Muscle of leg (tissue), 11 donors: ENCODE data around the gene UQCC2. TPM values are rescaled to one million over a fixed set of nuclear protein-coding genes. Genes with fewer than 3 reads are reported as not detected.
A peak's percentile ranks its signal among the peaks of the same experiment; 100 is the strongest.

Experiments
- DNase-seq: peaks from one replicate; pipeline ENCODE4 v3.0.0; 2013
- H3K27ac ChIP-seq: one replicate; pipeline ENCODE4 v1.5.1; 2013; ENCODE audit warnings: mild to moderate bottlenecking, low read length, control low read depth
- H3K27me3 ChIP-seq: one replicate; pipeline ENCODE4 v1.6.1; 2013; ENCODE audit warnings: low read length; ENCODE audit not compliant: control insufficient read depth, insufficient read depth
- H3K36me3 ChIP-seq: one replicate; pipeline ENCODE4 v1.6.1; 2013; ENCODE audit warnings: low read length; ENCODE audit not compliant: control insufficient read depth, insufficient read depth
- H3K4me1 ChIP-seq: one replicate; pipeline ENCODE4 v1.6.1; 2013; ENCODE audit warnings: low read length; ENCODE audit not compliant: control insufficient read depth, insufficient read depth
- H3K4me3 ChIP-seq: one replicate; pipeline ENCODE4 v1.5.1; 2013; ENCODE audit warnings: low read length, control low read depth
- H3K9me3 ChIP-seq: replicated peaks from 2 replicates; pipeline ENCODE4 v1.6.1; 2013; ENCODE audit warnings: low read depth, low read length; ENCODE audit not compliant: control insufficient read depth
- WGBS: methylation state at CpG from one replicate; pipeline ENCODE4 v1.1.5; 2013; ENCODE audit warnings: missing lambda C conversion rate; ENCODE audit not compliant: insufficient coverage; 5-methylcytosine and 5-hydroxymethylcytosine counted together
- polyA plus RNA-seq, 8 donors: library from polyadenylated mRNA; unstranded; fragments of 120-200 nt; gene quantifications; one replicate each; pipeline versions ENCODE4 v1.2.1 to v1.2.3, GENCODE V29; 2013; ENCODE audit warnings: inconsistent platforms in 1 of 8, low replicate concordance in 1 of 8; ENCODE audit not compliant: insufficient read length in 8 of 8, insufficient read depth in 1 of 8
- total RNA-seq: library from RNA; stranded (reverse); fragments of 120-200 nt; gene quantifications from one replicate; pipeline ENCODE4 v1.2.4, GENCODE V29; 2013

The UQCC2 gene
- total and polyA plus RNA-seq, 9 donors = 60.6 to 99.9 (median 74.8) TPM

- no peak for DNase-seq
- no peak overlapping the region for H3K4me3 ChIP-seq
- H3K4me1 ChIP-seq = peaks cover 41% of the 10 kb centered on the region
- no peaks in the 10 kb centered on the region for H3K27me3 ChIP-seq
- H3K9me3 ChIP-seq = no peaks in the 10 kb centered on the region
- 82% methylated on average over 7 of the region's 8 CpGs for WGBS
- H3K36me3 ChIP-seq = peaks cover 60% of the 10 kb centered on the region
- H3K27ac ChIP-seq = no peak overlapping the region
Observed at GRCh38 chr6:33699131-33699530, 12.4 kb downstream of the UQCC2 start.

GRCh38 chr6:33698494-33698893 is 13.0 kb downstream of the UQCC2 start:
- H3K4me3 ChIP-seq = no peak overlapping the region
- no peak for DNase-seq
- 68% methylated on average over 6 of the region's 10 CpGs for WGBS
- no peaks in the 10 kb centered on the region for H3K27me3 ChIP-seq
- H3K27ac ChIP-seq = no peak overlapping the region
- H3K9me3 ChIP-seq = no peaks in the 10 kb centered on the region
- H3K4me1 ChIP-seq = peaks cover 48% of the 10 kb centered on the region
- peaks cover 58% of the 10 kb centered on the region for H3K36me3 ChIP-seq

GRCh38 chr6:33697845-33698244 is 13.7 kb downstream of the UQCC2 start:
- H3K27me3 ChIP-seq = no peaks in the 10 kb centered on the region
- H3K4me1 ChIP-seq = peaks cover 54% of the 10 kb centered on the region
- 96% methylated on average over 3 of the region's 10 CpGs for WGBS
- peaks cover 60% of the 10 kb centered on the region for H3K36me3 ChIP-seq
- H3K9me3 ChIP-seq = no peaks in the 10 kb centered on the region
- DNase-seq = no peak
- H3K4me3 ChIP-seq = no peak overlapping the region
- H3K27ac ChIP-seq = no peak overlapping the region

DNA sequence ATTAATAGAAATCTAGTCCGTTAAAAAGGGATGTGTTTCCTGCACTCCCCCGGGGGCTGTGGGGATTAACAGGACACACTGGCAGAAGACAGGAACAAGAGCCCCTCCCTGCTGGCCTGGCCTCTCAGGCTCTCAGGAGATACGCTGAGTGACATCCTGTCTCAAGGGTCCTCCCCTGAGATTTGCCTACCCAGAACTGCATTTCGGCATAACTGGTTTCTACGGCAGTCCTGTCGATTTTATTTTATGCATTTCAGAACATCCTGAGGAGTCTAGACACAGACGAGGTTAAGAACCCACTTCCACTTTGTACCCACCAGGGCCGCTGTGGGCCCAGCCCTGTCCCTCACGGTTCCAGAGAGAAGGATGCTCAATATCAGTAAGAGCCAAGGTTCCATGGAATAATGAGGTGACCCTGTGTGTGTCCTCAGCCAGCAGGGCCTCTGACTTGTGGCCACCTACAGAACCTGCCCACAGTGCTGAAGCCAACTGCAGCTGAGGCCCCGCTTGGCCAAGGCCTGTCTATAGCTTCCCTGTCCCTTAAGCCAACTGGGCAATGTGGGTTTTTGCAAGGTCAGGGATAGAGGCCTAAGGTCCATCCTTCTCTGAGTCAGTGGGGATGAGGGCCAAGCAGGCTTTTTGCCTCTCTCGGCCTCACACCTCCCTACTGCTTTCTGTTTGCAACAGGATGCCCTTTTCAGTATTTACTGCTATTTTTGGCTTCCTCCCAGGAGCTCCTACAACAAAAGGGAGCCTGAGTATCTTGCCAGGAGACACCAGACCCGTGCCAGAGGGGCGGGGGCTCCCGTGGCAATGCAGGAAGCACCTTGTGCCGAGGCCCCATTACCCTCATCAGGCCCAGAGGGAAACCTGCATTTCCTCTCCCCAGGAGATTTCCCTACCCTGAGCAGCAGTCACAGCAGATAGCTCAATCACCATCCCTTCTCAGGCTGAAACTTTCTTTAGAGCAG is 14.7 kb downstream of the UQCC2 start:
- Histone ChIP-seq H3K4me3 (no peak overlapping the region), H3K27ac (peak overlapping the region; percentile 24), H3K36me3 (peaks cover 66% of the 10 kb centered on the region), H3K27me3 (no peaks in the 10 kb centered on the region), H3K9me3 (no peaks in the 10 kb centered on the region), H3K4me1 (peaks cover 64% of the 10 kb centered on the region)
- DNase-seq = peak; percentile 47
- 50% methylated on average over 13 of the region's 15 CpGs for WGBS

DNA sequence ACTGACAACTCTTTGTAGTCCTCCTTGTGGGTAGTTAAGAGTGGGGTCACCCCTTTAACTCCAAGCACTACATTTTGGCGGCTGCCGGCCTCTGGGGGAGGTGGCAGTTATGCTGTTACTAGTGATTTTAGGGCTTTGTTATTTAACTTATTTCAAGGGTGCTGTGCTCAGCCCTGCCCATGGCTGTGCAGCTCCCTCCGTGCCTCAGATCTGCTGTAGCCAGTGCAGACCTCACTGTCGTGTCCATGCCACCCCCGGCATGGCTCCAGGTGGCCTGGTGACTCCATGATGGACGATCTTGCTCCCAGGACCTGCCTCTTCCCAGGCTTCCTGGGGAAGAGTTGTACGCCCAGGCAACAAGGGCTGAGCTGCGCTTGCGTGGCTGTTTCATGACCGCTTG is 15.4 kb downstream of the UQCC2 start:
- WGBS = 72% methylated on average over 4 of the region's 10 CpGs
- peaks cover 63% of the 10 kb centered on the region for H3K36me3 ChIP-seq
- H3K27me3 ChIP-seq = no peaks in the 10 kb centered on the region
- H3K27ac ChIP-seq = no peak overlapping the region
- H3K4me1 ChIP-seq = peaks cover 72% of the 10 kb centered on the region
- H3K9me3 ChIP-seq = no peaks in the 10 kb centered on the region
- DNase-seq = no peak
- no peak overlapping the region for H3K4me3 ChIP-seq

DNA sequence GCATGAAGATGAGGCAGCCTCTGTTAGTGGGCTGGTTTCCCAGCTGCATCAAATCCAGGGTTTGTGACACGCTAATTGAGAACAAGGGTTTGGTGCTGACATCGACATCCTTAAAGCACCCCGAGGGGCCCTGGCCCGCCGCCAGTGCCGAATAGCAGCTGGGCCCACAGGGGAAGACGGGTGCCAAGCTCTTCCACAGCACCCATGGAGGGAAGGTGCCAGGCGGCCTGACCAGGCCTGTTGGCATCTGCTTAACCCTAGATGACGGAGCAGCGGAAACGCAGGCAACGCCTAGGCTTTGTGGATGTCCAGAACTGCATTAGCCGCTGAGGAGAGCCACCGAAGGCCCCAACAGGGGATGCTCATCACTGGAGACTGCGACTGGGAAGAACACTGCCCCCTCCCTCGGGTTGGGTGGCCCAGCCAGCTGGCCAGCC is 16.0 kb downstream of the UQCC2 start:
- peaks cover 78% of the 10 kb centered on the region for H3K4me1 ChIP-seq
- peaks cover 63% of the 10 kb centered on the region for H3K36me3 ChIP-seq
- H3K4me3 ChIP-seq = no peak overlapping the region
- peak overlapping the region; percentile 90 for H3K27ac ChIP-seq
- H3K9me3 ChIP-seq = no peaks in the 10 kb centered on the region
- whole genome bisulfite sequencing = 57% methylated on average over 13 of the region's 16 CpGs
- DNase-seq = no peak
- no peaks in the 10 kb centered on the region for H3K27me3 ChIP-seq

GRCh38 chr6:33694977-33695376 is 16.5 kb downstream of the UQCC2 start:
- WGBS = 88% methylated on average over 4 of the region's 5 CpGs
- no peaks in the 10 kb centered on the region for H3K27me3 ChIP-seq
- peaks cover 79% of the 10 kb centered on the region for H3K4me1 ChIP-seq
- peak overlapping the region; percentile 90 for H3K27ac ChIP-seq
- H3K4me3 ChIP-seq = no peak overlapping the region
- H3K9me3 ChIP-seq = no peaks in the 10 kb centered on the region
- DNase-seq = no peak
- H3K36me3 ChIP-seq = peaks cover 64% of the 10 kb centered on the region

- Histone ChIP-seq H3K4me3 (no peak overlapping the region), H3K4me1 (peaks cover 79% of the 10 kb centered on the region), H3K27me3 (no peaks in the 10 kb centered on the region), H3K36me3 (peaks cover 65% of the 10 kb centered on the region), H3K9me3 (no peaks in the 10 kb centered on the region), H3K27ac (peak overlapping the region; percentile 90)
- peak; percentile 70 for DNase-seq
- WGBS = 57% methylated on average over 3 of the region's 19 CpGs
Observed at GRCh38 chr6:33694401-33694931, 17.0 kb downstream of the UQCC2 start.

DNA sequence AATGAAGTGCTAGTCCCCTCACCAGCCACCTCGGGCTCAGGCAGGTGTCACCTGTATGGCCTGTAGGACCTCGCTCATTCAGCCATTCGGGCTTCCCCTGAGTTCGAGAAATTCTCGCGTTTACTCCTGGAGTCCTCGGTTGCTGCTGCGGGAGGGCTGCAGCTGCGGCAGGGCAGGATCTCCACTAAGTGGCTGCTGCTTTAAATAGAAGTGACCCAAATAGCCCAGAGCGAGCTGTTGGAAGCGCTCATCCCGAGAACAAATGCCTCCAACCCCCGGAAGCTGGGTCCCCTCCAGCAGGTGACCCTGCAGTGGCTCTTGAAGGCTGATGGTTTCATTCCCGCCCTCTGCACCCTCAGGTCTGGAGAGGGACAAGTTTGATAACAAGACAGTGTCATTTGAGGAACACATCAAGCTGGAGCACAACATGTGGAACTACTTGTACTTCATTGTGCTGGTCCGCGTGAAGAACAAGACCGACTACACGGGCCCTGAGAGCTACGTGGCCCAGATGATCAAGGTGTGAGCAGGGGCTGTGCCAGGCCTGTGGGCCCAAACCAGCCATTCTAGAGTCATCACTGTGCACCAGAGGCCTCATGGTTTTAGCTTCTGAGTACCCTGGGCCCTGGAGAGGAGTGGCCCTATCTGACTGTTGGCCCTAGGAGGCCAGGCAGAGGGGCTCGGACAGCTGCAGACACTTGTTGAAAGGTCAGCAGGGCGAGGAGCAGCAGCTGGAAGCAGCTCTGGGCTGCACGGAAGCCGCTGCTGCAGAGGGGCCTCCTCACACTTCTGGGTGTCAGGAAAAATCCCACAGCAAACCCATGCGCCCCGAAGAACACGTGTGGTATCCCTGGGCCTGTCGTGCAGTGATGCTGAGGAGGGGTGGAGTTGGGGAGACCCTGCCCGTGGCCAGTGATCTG is 18.1 kb downstream of the UQCC2 start:
- peaks cover 79% of the 10 kb centered on the region for H3K4me1 ChIP-seq
- peak overlapping the region; percentile 90 for H3K27ac ChIP-seq
- H3K27me3 ChIP-seq = no peaks in the 10 kb centered on the region
- no peaks in the 10 kb centered on the region for H3K9me3 ChIP-seq
- peak; percentile 62 for DNase-seq
- WGBS = 42% methylated on average over 25 of the region's 28 CpGs
- no peak overlapping the region for H3K4me3 ChIP-seq
- peaks cover 66% of the 10 kb centered on the region for H3K36me3 ChIP-seq
